ENCODE measurements around the gene SMKR1. TPM values are rescaled to one million over a fixed set of nuclear protein-coding genes. Genes with fewer than 3 reads are reported as not detected.

The SMKR1 gene
- total RNA-seq, 1 experiment from 2014 or later = 0.87 TPM

GRCh38 chr7:129495987-129496386 lies 6.3 kb upstream of the SMKR1 start:
- H3K4me2 ChIP-seq (ENCODE audit: insufficient read depth, insufficient read length, low read length) = no peak overlapping the region
- H3K4ac ChIP-seq (ENCODE audit: low read depth, low read length) = no peak overlapping the region
- no CpG with 5 or more reads among the region's 1 CpG for WGBS (ENCODE audit: extremely low coverage, insufficient read length, low lambda C conversion rate)
- no peak for TF ChIP-seq CTCF (conservative IDR thresholded peaks at IDR 0.05)
- no peak overlapping the region for H3K56ac ChIP-seq (ENCODE audit: insufficient read length, low read depth, low read length)
- H4K5ac ChIP-seq (ENCODE audit: insufficient read length, low read depth, low read length) = no peak overlapping the region
- H3K23ac ChIP-seq (ENCODE audit: insufficient read length, low read depth, low read length) = no peak overlapping the region
- no peak overlapping the region for H4K8ac ChIP-seq (replicated peaks; ENCODE audit: insufficient read length, low read depth, low read length)
- no peak overlapping the region for H3K27ac Mint-ChIP-seq
- H3K18ac ChIP-seq (ENCODE audit: insufficient read length, low read depth, low read length) = no peak overlapping the region
- H3K27ac ChIP-seq (ENCODE audit: insufficient read length, low read depth, low read length) = no peak overlapping the region
- no peaks in the 10 kb centered on the region for H3K36me3 Mint-ChIP-seq (ENCODE audit: insufficient read depth in 1 of 3, low read depth in 3 of 3)
- peaks cover 11% of the 10 kb centered on the region for H3K27me3 Mint-ChIP-seq (ENCODE audit: low read depth)
- no peak overlapping the region for H2AFZ ChIP-seq (ENCODE audit: low read length)
- no peak overlapping the region for H2BK5ac ChIP-seq (ENCODE audit: insufficient read length, low read length)
- no peaks in the 10 kb centered on the region for H3K4me1 Mint-ChIP-seq
- H2BK15ac ChIP-seq (ENCODE audit: low read depth, low read length) = no peak overlapping the region
- H3K23me2 ChIP-seq (ENCODE audit: insufficient read length, low read depth, low read length, poor library complexity, severe bottlenecking) = no peaks in the 10 kb centered on the region
- no peak overlapping the region for H3T11ph ChIP-seq (ENCODE audit: low read length)
- H4K20me1 ChIP-seq (ENCODE audit: control insufficient read depth, insufficient read depth, insufficient read length) = no peaks in the 10 kb centered on the region
- H3K9me3 Mint-ChIP-seq = no peaks in the 10 kb centered on the region
- H3K27me3 ChIP-seq (ENCODE audit: insufficient read depth, low read length) = no peaks in the 10 kb centered on the region
- H2AK5ac ChIP-seq (ENCODE audit: insufficient read length, low read length) = no peak overlapping the region
- H2BK12ac ChIP-seq (ENCODE audit: insufficient read length, low read depth, low read length) = no peak overlapping the region
- H3K14ac ChIP-seq (ENCODE audit: insufficient read depth, low read length) = no peak overlapping the region
- H3K79me2 ChIP-seq (ENCODE audit: insufficient read depth, low read length) = no peaks in the 10 kb centered on the region
- H3K79me1 ChIP-seq (ENCODE audit: insufficient read depth, low read depth, low read length, poor library complexity, severe bottlenecking) = no peaks in the 10 kb centered on the region
- no peak for DNase-seq
- H3K9ac ChIP-seq (ENCODE audit: extremely low read depth, insufficient read length, low read length) = no peak overlapping the region
- H2BK120ac ChIP-seq (ENCODE audit: low read depth, low read length, poor library complexity, severe bottlenecking) = no peak overlapping the region
- H3K4me3 Mint-ChIP-seq = no peak overlapping the region
- H2BK20ac ChIP-seq (ENCODE audit: low read depth, low read length, poor library complexity, severe bottlenecking) = no peak overlapping the region
- no peak overlapping the region for H4K91ac ChIP-seq (ENCODE audit: insufficient read length, low read depth, low read length)
- no peaks in the 10 kb centered on the region for H3K9me3 ChIP-seq (ENCODE audit: control insufficient read depth, low read depth, low read length)
- no peaks in the 10 kb centered on the region for H3K4me1 ChIP-seq (ENCODE audit: insufficient read depth, low read length)
